Sigmoid colon (tissue), 4 donors: ENCODE measurements around the gene PLEKHM1.

Source experiments
- POLR2AphosphoS5 ChIP-seq, 4 donors: sonication (generic); formaldehyde crosslinking; IDR thresholded peaks; one replicate each; pipeline ENCODE4 v1.6.1; 2017; ENCODE audit warnings: antibody characterized with exemption in 4 of 4
- TF ChIP-seq, protein P1 (sequence below), 4 experiments: fragments of 450-650 bp in 3 of 4; fragments of 200-600 bp in 1 of 4; IDR thresholded peaks; one replicate each; pipeline ENCODE4 v1.5.1; 2016 to 2019; ENCODE audit warnings: antibody characterized with exemption in 4 of 4, mild to moderate bottlenecking in 3 of 4, moderate library complexity in 2 of 4

DNA sequence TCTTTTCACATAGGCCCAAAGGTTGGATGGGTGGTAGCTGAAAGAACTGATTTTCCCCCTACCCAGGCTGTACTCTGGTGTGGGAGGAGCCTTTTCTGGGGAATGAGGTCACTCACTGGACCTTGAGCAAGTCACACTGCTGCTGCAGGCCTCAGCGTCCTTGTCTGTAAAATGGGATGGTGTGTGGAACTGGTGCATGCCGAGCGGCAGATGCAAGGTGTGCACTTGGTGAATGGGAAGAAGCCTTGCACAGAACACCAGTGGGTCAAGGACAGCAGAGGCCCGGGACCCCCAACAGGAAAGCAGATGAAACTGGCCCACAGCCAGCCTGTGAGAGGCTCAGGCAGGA is 96.0 kb downstream of the PLEKHM1 start:
- TF ChIP-seq POLR2AphosphoS5 (IDR thresholded peaks at IDR 0.05): no peak
- TF ChIP-seq, protein P1, sequence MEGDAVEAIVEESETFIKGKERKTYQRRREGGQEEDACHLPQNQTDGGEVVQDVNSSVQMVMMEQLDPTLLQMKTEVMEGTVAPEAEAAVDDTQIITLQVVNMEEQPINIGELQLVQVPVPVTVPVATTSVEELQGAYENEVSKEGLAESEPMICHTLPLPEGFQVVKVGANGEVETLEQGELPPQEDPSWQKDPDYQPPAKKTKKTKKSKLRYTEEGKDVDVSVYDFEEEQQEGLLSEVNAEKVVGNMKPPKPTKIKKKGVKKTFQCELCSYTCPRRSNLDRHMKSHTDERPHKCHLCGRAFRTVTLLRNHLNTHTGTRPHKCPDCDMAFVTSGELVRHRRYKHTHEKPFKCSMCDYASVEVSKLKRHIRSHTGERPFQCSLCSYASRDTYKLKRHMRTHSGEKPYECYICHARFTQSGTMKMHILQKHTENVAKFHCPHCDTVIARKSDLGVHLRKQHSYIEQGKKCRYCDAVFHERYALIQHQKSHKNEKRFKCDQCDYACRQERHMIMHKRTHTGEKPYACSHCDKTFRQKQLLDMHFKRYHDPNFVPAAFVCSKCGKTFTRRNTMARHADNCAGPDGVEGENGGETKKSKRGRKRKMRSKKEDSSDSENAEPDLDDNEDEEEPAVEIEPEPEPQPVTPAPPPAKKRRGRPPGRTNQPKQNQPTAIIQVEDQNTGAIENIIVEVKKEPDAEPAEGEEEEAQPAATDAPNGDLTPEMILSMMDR (IDR thresholded peaks at IDR 0.05): no peak
